GM21723 (cell line): Measurements from ENCODE around the gene LRPAP1.
"Not testable (repeated sequence)": the region's sequence is repeated elsewhere in the genome, so short reads cannot be mapped to it uniquely, and the experiment has no call there.

Experiments used
- ATAC-seq: cut with Tn5 transposase; IDR thresholded peaks from one replicate; pipeline ENCODE4 v1.9.1; 2021; ENCODE audit warnings: mild to moderate bottlenecking, moderate library complexity; ENCODE audit not compliant: unreplicated experiment

LRPAP1 gene

GRCh38 chr4:3562127-3562526 lies 29.9 kb upstream of the LRPAP1 start:
- ATAC-seq = not testable (repeated sequence)

DNA sequence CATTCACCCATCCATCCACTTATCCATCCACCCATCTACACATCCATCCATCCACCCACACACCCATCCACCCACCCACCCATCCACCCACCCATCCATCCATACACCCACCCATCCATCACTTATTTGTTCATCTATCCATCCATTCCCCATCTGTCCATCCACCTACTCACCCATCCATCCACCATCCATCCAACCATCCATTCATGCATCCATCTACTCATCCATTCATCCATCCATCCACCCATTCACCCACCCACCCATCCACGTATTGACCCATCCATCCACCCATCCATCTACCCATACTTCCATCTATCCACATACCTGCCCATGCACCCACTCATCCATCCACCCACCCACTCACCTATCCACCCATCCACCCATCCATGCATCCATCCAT lies 28.2 kb upstream of the LRPAP1 start:
- not testable (repeated sequence) for ATAC-seq

DNA sequence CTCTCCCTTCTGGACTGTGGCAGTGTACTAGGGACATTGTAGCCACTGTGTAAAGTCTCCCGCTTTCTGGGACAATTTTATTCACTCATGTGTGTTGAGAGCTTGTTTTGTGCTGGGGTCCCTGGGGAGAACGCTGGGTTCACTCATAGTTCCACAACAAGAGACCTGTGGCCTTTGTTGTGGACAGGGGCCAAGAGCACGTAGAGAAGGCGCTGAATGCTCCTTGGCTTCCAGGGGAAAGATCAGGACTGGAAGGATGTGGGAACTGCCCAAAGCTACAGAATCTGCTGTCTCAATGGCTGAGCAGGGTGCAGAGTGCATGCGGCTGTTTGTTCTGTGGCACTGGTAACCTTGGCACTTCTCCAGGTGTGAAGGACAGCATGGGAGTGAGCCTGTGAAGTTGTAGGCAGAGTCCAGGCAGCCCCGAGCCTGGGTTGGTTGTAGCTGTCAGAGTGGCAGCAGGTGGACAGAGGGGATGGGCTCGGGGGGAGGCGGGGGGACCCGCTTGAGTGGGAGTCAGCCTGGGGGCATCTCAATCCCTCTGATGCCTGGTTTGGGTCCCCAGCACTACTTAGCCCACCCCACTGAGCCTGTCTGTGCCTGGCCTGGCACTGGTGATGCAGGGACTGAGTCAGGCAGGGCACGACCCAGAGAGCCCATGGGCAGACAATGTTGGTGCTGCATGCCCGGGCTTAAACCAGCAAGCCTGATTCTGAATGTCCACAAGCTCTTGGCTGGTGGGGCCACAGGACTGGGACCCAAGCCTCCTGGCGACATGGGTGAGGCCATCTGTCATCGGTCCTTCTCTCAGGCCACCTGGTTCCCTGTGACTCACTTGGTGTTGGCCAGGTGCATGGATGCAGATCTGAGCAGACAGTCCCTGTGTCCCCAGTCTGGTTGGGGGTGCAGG lies 27.4 kb upstream of the LRPAP1 start:
- not testable (repeated sequence) for ATAC-seq

DNA sequence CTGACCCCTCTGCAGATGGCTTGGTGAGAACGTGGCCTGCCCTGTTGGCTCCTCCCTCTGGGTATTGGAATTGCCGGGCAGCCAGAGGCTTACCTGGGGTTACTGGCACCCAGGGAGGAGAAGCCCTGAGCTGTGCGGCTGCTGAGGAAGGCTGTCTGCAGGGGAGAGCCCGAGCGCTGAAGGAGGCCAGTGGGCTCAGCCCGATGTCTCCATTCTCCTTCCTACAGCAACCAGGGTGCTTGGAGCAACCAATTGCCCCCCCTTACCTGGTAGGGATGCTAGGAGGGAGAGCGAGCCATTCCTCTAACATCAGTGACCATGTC lies 26.3 kb upstream of the LRPAP1 start:
- not testable (repeated sequence) for ATAC-seq

GRCh38 chr4:3557676-3558513 lies 25.7 kb upstream of the LRPAP1 start:
- ATAC-seq = not testable (repeated sequence)

GRCh38 chr4:3557088-3557492 lies 24.9 kb upstream of the LRPAP1 start:
- ATAC-seq = not testable (repeated sequence)

- not testable (repeated sequence) for ATAC-seq
These were observed 24.1 kb upstream of the LRPAP1 start for GRCh38 chr4:3556244-3556867.

DNA sequence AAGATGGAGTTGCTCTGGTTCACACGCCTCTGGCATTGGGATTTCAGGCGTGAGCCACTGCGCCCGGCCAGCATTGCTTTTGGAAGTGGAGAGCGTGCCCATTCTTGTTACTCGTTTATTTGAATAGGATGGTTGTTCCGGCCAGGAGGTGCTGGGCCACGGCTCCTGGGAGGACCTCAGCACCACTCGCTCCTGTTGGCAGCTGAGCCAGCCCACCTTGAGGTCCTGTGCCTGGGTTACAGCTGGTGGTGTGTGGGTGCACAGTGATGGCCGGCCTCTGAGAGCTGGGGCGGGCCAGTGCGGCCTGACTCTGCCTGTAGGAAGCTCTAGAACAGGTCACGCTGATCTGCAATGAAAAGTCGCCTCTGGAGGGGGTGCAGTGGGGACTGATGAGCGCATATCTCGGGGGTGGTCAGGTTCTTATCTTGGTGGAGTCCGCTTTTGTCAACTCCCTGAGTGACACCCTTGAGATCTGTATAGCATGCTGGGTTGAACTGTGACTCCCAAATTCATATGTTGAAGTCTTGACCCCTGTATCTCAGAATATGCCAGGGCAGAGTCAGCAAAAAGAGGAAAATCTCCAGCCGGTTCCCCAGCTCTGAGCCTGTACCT lies 23.3 kb upstream of the LRPAP1 start:
- ATAC-seq = not testable (repeated sequence)

DNA sequence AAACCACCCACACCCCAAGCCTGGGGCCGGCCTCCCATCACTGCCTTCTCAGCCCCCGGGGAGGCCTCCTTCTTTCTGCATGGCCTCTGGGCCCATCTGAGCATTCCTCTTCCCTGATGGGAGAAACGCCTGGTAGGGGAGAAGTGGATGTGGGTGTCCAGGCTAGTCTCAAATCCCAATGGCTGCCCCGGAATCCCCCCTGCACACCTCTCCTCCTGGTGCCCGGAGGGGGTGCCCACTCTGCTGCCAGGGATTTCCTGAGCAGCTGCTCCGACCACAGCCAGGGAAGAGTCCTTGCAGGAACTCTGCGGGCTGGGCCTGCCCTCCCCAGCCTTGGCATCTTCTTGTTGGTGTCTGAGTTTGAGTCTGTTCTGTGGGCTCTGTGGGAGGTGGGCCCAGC lies 19.1 kb upstream of the LRPAP1 start:
- ATAC-seq = not testable (repeated sequence)

DNA sequence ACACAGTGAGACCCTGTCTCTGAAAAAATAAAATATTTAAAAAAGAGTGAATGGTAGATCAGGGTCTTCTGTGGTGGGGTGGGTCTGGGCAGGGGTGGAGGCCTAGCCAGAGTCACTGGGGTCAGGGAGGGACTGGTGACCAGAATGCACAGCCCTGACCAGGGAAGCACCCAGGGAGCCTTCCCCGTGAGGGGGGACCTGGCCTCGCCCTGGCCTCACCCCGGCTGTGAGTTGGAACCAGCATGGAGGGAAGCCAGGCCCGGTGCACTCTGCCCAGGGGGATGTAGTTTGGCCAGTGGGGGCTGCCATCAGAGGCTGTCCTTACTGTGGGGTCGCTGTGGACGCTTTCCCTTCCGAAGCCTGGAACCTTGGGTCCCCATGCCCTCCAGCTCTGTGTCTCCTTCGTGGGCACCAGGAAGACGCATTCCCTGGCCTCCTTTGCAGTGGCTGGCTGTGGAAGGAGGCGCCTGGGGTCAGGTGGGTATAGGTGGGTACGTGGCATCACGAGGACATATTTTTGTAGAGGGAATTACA lies 18.6 kb upstream of the LRPAP1 start:
- ATAC-seq = not testable (repeated sequence)

- ATAC-seq = not testable (repeated sequence)
These were observed 17.8 kb upstream of the LRPAP1 start for GRCh38 chr4:3550041-3550440.

DNA sequence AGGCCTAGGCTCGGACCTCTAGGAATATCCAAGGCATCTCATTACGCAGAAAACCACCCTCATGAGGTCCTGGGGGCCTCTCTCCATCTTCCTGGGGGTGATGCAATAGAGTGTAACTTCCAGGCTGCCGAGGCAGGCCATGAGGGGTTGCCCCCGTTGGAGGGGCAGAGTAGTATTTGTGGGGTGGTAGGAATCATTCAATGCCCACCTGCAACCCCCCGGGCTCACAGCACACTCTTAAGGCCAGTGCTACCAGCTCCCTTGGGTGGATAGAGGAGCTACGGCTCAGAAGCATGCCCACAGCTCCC lies 17.4 kb upstream of the LRPAP1 start:
- ATAC-seq = not testable (repeated sequence)

DNA sequence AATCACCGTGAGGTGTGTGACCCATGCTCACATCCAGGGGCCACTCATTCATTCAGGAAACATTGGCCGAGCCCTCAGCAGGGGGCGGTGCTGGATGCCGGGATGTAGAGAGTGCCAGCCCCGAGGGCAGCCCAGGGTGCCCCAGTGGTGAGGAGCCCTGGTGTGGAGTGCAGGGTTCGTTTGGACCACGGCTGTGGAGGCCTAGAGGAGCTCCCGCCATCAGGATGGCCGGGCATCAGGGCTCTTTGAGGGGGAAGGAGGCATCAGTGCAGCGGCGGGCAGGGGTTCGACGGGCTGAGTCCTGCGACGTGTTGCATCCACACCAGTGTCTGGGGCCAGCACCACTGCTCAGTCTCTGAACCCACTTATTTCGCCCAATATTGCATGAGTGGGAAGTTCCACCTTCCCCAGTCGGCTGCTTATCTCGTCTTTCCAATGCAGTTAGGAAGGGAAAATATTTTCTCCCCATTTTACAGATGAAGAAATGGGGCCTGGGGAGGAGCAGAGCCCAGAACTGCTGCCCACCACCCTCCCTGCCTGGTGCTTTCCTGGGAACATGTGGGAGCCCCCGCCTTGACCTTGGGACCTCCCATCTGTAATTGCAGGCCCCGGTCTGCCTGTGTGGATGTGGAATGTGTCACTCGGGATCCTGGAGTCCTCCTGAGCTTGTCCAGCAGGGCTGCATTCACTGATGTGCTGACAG lies 16.9 kb upstream of the LRPAP1 start:
- not testable (repeated sequence) for ATAC-seq

DNA sequence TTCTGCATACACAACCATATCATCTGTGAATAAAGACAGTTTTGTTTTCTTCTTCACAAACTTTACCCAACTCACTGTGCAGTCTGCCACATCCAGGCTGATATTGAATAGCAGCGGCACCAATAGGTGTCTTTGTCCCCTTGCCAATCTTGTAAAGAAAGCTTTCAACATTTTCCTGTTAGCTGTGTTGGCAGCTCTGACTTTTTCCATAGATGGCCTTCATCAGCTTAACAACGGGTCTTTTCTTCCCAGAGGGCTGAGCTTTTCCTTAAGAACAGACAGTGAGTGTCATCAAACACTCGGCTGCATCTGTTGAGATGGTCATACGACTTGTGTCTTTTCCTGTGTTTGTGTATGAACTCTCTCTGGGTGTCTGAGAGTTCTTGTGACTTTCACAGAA lies 14.5 kb upstream of the LRPAP1 start:
- ATAC-seq = not testable (repeated sequence)

DNA sequence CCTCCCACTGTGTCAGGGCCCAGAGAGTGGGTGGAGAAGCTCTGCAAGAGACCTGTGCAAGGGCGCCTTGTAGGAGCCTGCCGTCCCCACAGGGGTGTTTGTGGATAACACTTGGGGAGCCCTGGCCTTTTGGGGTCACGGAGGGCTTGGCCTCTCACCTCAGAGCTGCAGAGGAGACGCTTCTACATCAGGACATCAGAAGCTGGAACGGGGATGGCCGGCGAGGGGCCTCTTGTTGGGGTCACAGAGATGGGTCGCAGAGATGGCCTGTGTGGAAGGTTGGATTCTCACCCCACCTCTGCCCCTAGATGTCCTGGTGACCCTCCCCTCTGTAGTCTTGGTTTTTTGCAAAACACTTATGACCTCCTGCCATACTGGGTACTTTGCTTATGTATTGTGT lies 13.1 kb upstream of the LRPAP1 start:
- not testable (repeated sequence) for ATAC-seq

- ATAC-seq = not testable (repeated sequence)
These were observed 12.2 kb upstream of the LRPAP1 start for GRCh38 chr4:3544259-3545025.

GRCh38 chr4:3543415-3543814 lies 11.2 kb upstream of the LRPAP1 start:
- ATAC-seq = not testable (repeated sequence)

- ATAC-seq = not testable (repeated sequence)
These were observed 6.7 kb upstream of the LRPAP1 start for GRCh38 chr4:3538906-3539305.

DNA sequence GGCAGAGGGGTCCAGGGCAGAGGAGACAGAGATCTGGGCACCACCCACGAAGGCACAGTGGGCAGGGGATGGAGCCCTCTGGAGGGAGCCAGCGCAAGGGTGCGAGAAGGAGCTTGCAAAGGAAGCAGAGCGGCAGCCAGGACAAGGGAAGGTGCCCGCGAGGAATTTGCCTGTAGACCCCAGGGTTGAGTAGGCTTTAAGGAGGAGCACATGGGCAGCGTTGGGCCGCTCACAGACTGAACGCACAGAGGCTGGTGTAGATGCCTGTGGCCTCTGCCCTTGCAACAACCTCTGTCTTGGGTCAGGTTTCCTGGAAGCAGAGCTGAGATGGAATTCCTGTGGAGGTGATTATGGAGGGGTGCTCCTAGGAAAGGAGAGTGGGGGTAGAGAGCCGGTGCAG lies 3.6 kb upstream of the LRPAP1 start:
- ATAC-seq = not testable (repeated sequence)
